A204.1 (cell line): ENCODE results near the gene PPIL1.
"Not testable (repeated sequence)": the region's sequence is repeated elsewhere in the genome, so short reads cannot be mapped to it uniquely, and the experiment has no call there.

Source experiments
- FAIRE-seq: peaks from 2 replicates; lab custom pipeline; 2012; peaks lifted over from hg19 to GRCh38; lab: Jason Lieb, UNC

Gene PPIL1

GRCh38 chr6:36814249-36814648 lies 60.4 kb downstream of the PPIL1 start:
- FAIRE-seq: no peak

GRCh38 chr6:36813526-36813925 lies 61.1 kb downstream of the PPIL1 start:
- FAIRE-seq: no peak

DNA sequence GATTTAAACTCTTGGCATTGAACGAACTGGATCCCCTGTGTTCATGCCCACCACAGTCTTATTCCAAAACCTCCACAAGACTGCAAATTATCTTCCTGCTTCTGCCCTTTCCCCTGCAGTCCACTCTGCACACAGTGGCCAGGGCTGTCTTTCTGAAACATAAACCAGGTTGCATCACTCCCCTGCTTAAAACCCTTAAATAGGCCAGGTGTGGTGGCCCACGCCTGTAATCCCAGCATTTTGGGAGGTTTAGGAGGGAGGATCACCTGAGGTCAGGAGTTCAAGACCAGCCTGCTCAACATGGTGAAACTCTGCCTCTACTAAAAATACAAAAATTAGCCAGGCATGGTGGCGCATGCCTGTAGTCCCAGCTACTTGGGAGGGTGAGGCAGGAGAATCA lies 61.6 kb downstream of the PPIL1 start:
- not testable (repeated sequence) for FAIRE-seq

DNA sequence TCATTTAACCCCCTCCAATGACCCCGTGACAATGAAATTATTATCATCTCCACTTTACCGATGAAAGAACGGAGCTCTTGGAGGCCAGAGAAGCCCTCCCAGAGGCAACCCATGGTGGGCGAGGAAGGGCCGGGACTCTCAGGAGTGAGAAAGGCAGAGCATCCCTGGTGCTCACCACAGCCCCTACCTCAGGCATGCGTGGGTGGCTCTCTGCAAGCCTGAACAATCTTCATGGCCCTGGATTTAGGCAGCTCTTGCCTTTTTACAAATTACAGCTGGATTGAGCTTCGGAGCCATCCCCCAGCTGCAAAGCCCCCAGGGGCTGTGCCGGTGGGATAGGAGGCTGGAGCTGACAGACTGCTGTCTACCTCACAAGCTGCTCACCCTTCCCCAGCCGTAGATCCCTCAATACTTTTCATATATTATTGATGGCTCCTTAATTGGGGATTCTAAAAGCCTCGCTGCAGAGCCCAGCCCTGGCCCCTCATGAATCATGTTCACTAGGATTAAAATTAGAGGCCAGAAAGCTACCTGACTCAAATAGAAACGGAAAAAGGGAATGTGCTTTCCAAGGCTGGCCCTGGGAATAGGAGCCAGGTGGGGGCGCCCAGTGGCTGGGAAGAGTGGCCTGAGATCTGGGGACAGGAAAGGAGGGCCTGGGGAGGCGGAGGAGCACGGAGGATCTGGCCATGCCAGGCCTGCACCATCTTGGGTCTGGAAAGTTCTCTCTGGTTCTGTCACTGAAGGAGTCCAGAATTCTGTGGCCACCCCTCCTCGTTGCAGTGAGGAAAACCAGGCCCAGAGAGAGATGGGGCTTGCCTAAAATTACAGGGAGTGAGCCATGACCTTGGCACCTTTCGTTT lies 64.4 kb downstream of the PPIL1 start:
- no peak for FAIRE-seq

- FAIRE-seq: no peak
These were observed 65.4 kb downstream of the PPIL1 start for GRCh38 chr6:36809156-36809555.

DNA sequence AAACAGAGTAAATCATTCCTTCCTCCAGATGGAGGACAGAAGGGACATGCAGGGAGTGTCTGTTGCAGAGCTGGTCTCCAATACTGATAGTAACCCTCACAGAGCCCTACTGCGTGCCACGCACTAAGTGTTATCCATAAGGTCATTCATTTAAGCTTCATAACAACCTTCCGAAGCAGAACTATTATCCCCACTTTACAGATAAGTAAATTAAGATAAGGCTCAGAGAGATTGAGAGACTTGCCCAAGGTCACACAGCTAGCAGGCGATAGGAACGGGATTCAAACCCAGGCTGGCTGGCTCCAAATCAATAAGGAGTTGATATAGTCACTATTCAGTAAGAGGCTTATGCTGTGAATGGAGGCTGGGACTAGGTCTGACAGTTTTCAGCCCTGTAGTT lies 66.0 kb downstream of the PPIL1 start:
- FAIRE-seq: no peak

DNA sequence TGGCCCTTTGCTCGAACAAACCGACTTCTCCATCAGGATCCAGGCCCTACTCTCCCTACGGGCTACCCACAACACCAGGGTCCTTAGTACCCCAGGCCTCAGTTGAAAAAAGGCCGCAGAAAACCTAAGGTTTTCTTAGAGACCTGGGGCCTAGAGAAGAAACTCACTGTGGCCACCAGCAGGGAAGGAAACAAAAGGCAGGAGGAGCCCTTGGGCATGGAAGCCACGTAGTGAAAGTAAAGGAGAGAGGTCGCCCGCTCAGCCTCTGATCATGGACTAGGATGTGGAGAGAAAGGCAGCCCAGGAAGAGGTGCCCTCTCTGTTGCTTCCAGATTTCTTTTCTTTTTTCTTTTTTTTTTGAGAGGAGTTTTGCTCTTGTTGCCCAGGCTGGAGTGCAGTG lies 66.9 kb downstream of the PPIL1 start:
- FAIRE-seq: no peak

- no peak for FAIRE-seq
These were observed 67.5 kb downstream of the PPIL1 start for GRCh38 chr6:36807143-36807542.

DNA sequence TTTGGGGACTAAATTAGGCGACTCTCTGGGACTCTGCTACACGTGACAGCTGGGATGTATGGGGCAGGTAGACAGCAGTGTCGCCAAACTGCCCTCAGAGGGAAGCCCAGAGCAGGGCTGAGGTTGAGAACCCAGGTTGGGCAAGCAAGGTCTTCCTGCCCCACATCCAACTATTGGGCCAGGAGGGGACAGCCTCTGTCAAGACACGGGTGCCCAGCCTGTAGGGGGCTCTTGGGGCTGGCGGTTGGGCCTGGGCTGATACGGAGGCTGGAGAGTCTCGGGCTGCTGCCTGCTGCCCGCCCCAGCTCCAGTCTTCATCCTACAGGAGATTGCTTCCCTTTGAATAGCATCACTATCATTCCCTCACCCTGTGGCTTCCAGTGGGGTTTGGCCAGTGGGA lies 68.7 kb downstream of the PPIL1 start:
- no peak for FAIRE-seq

- no peak for FAIRE-seq
These were observed 69.4 kb downstream of the PPIL1 start for GRCh38 chr6:36805096-36805797.
